GOT3 (cell line): Measurements from ENCODE around the gene PRCD.

Source experiments
- DNase-seq: peaks from one replicate; lab custom pipeline; 2025; ENCODE audit warnings: mixed read lengths; lab: John Stamatoyannopoulos, UW

Gene PRCD

GRCh38 chr17:76539631-76540271 is at the start of gene PRCD:
TSS of gene PRCD (plus strand) at chr17:76540044. CDS start at chr17:76540142, 98 bp downstream.
- DNase-seq: no peak

DNA sequence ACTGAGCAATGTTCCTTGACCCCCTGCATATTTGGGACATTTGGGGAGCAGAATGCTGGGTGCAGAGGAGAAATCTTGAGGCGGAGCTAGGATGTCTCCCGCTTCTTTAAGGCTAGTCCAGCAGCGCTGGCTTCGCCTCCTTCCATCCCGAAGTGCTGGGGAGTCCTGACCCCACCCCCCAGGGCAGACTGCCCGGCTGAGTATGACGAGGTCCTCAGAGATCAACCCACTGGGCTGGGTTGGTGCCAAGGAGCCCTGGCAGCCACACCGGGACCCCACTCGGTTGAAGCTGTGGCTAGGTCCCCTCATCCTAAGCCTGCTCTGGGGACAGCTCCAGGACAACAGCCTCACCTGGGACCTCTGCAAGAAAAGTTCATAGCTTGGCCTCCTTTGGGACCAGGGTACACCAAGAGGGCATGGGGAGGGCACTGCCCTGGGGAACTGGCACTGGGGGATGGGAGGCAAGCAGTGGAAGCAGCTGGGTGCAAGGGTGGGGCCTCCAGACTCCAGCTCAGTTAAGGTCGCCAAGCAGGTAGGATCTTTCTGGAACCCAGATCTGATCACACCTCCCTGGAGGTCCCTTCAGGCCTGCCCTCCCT is 49.6 kb upstream of the PRCD start:
- DNase-seq: no peak

GRCh38 chr17:76491271-76492122 is 48.3 kb upstream of the PRCD start:
- no peak for DNase-seq

DNA sequence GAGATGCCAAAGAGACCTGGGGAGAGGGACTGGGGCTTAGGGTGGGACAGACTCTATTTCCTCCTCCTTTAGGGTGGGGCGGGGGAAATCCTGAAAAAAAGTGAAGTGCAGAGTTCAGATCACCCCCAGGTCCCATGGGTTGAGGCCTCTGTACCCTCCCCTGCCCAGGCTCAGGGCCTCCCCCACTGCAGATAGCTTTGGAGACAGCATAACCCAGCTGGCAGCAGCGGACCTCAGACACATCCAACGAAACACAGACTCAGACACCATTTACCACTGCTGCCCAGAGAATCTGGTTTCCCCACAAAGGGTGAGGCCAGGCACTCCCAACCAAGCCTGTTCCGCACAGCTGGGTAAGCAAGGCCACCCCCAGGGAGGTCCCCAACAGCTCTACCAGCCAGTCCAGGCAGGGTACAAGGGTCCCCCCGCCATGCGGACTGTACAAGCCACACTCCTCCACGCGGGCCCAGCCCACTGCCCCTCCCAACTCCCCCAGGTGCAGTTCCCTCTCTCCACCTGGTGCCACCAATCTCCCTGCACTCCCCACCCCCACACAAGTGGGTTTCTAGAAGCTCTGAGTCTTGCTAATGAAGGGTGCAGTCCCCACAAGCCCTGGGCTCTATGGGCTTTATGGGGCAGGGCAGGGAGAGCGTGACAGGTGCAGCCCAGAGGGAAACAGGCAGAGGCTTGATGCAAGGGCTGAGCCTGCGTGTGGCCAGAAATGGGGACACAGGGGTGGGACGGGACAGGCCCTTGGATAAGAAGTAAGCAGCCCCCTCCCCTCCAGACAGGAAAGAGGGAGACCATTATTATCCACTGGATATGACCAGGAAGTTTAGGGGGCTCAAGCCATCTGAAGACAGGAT is 47.5 kb upstream of the PRCD start:
- no peak for DNase-seq

- DNase-seq: no peak
These were observed 46.8 kb upstream of the PRCD start for GRCh38 chr17:76492989-76493501.

GRCh38 chr17:76493505-76494167 is 46.2 kb upstream of the PRCD start:
- no peak for DNase-seq

DNA sequence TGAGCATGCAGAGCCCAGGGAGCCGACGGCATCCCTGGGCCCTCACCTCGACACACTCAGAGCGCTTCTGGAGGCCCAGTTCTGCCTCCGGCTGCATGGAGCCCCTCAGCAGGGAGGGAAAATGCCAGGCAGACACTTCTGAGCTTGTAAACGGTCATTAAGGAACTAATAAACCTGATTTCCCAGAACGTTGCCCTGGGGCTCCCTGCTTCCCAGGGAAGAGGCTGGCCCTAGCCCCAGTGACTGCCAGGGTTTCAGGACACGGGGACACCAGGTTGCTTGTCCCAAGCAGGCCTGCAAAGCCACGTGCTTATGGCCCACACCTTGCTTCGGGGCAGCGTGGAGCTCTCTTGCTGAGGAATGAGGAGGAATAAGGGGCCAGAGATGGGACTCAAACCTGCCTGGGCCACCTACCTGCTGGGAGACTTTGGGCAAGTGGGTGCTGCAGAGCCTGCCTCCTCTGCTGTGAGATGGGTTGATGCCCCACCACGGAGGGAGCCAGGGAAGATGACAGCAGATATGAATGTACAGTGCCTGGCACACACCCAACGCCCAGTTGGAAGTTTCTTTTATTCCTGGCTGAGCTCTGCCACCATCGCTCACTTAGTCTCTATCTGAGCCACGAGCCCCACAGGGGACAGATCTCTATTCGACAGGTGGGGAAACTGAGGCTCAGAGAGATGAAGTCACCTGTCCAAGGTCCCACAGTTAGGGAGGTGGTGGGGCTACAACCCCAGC is 44.0 kb upstream of the PRCD start:
- no peak for DNase-seq

DNA sequence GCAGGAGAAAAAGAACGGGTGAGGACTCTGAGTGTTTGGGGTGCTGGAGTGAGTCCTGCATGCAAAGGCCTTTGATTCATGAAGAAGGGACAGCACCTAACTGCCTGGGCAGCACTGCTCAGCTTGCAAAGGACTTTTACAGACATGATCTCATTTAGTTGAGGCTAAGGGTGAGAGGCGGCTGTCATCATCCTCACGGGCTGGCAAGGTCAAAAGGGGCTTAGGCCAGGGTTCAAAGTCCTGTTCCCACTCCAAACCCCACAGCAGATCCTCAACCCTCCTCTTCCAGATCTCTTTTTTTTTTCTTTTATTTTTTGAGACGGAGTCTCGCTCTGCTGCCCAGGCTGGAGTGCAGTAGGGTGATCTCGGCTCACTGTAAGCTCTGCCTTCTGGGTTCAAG is 43.4 kb upstream of the PRCD start:
- DNase-seq: no peak

DNA sequence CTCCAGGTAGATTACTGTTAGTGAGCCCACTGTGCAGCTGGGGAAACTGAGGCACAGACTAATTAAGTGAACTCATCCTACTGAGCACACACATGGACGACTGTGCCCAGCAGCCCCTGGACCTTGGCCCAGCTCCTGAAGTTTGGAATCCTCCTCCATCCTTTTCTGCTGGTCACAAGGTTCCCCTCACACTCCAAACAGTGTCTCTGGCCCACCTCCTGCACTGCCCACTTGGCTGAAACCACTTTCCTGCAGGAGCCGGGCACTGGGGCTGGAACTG is 42.2 kb upstream of the PRCD start:
- DNase-seq: no peak

DNA sequence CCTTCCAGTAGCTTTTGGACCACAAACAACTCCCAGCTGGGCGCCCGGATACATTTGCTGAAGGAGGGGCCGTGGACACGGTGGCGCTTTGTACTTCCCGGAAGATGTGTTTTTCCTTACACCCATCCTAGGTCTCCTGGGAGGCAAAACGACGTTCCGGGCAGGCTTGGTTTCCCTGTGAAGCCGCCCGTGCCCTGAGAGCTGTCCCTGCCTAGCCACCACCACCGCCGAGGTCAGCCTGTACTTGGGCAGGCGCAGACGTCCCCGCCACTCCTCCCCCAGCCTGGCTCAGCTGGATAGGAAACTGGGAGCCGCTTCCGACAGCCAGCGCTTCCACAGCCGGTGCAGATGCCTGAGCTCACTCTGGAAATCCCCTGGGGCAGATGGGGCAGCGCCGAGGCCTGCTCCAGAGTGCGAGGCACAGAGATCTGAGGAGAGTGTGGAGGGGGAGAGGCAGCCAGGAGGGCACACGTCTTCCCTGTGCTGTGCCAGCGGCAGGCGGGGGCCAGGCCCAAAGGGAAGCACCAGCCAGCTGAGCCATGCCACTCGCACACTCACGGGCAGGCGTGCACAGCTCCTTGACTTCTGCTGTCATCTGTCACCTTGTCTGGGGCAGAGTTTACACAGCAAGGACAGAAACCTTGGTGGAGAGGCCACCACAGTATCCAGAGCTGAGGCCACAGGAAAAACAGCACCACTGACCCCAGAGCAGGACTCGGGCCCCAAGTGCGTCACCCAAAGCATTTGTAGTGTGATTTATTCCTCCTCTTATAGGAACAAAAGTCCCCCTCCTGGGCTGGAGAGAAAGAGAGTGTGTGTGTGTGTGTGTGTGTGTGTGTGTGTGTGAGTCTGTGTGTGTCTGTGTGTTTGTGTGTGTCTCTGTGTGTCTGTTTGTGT is 41.6 kb upstream of the PRCD start:
- no peak for DNase-seq

DNA sequence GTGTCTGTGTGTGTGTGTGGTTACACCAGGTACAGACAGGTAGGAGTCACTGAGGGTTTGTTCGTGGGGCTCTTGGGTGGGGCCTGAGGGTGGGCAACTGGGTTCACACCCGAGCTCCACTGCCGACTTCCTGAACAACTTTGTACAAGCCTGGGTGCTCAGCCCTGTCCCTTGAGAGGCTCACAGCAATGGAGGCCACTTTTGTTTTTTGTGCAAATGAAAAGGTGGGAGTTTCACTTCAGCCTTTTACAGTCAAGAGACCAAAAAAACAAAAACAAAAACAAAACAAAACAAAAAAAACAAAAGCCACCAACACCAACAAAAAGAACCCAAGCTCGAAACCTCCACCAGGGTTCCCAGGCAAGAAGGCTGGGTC is 41.0 kb upstream of the PRCD start:
- DNase-seq: no peak

DNA sequence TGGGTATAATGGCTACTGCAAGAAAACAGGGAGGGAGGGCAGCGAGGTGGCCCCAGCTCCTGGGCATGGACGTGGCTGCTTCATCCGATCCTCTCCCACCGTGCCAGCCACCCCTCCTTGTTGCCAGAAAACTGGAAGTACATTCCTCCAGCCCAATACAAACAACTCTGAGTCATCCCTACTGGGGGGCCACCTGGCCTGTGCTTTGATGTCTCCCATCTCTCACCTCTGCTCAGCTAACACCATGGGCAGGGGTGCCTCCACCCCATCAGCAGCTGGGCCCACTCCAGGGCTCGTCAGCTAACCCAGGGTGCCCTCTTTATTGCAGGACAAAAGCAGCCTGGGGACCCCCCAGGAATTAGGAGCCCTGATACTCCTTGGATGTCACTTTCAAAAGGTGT is 40.6 kb upstream of the PRCD start:
- no peak for DNase-seq

DNA sequence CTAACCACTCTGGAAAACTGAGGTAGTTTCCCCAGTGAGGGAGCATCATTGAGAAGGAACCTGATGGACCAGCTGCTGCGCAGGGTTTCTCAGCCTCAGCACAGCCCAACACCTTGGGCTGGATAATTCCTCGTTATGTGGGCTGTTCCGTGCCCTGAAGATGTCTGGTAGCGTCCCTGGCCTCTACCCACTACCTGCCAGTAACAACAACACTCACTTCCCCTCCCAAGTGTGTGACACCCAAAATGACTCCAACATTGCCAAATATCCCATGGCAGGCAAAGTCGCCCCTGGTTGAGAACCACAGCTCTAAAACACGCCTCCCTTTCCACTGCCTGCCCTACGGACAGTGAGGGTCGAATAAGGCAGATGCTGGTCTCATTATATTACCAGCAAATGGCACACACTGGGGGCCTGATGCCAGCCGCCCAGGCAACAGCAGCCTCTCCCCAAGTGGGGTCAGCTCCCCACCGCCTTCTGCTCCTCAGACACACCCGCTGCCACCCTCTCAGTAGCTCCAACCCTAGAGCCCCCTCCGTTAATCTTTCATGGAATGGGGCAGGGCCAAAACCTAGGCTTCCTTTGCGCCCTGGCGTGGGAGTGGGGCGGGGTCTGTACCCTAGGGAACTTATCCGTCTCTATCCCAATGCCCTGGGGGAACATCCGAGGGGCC is 39.6 kb upstream of the PRCD start:
- DNase-seq: no peak

- no peak for DNase-seq
These were observed 39.2 kb upstream of the PRCD start for GRCh38 chr17:76500747-76501017.

GRCh38 chr17:76501018-76501826 is 38.6 kb upstream of the PRCD start, which contains the start of gene RHBDF2:
TSS of gene RHBDF2 (minus strand) at chr17:76501423. CDS start at chr17:76481524, 19,899 bp downstream.
- DNase-seq: peak; percentile 50

GRCh38 chr17:76501827-76502307 is 38.0 kb upstream of the PRCD start:
- DNase-seq: no peak

GRCh38 chr17:76502341-76503211 is 37.3 kb upstream of the PRCD start:
- no peak for DNase-seq
